Osteocyte (in vitro differentiated cells): Measurements from ENCODE around the gene MRNIP. TPM values are rescaled to one million over a fixed set of nuclear protein-coding genes. Genes with fewer than 3 reads are reported as not detected.

Experiments used
- DNase-seq: peaks from one replicate; pipeline ENCODE4 v3.0.0; 2021; ENCODE audit warnings: mixed read lengths; ENCODE audit not compliant: unreplicated experiment; ENCODE audit errors: extremely low spot score
- H3K27ac Mint-ChIP-seq: one replicate; pipeline ENCODE4 v1.8.0; 2021; ENCODE audit warnings: mild to moderate bottlenecking, mixed read lengths; ENCODE audit not compliant: unreplicated experiment
- H3K27me3 Mint-ChIP-seq: one replicate; pipeline ENCODE4 v1.8.0; 2021; ENCODE audit warnings: mixed read lengths; ENCODE audit not compliant: unreplicated experiment
- H3K36me3 Mint-ChIP-seq: one replicate; pipeline ENCODE4 v1.8.0; 2021; ENCODE audit warnings: mixed read lengths; ENCODE audit not compliant: unreplicated experiment
- H3K4me1 Mint-ChIP-seq: one replicate; pipeline ENCODE4 v1.8.0; 2021; ENCODE audit warnings: mixed read lengths; ENCODE audit not compliant: unreplicated experiment
- H3K4me3 Mint-ChIP-seq: one replicate; pipeline ENCODE4 v1.8.0; 2021; ENCODE audit warnings: mild to moderate bottlenecking, moderate library complexity, mixed read lengths; ENCODE audit not compliant: unreplicated experiment
- H3K9me3 Mint-ChIP-seq: one replicate; pipeline ENCODE4 v1.8.0; 2021; ENCODE audit warnings: mixed read lengths; ENCODE audit not compliant: unreplicated experiment
- CTCF ChIP-seq: fragments of 200-600 bp; sonication (generic); IDR thresholded peaks from 2 replicates; pipeline ENCODE4 v1.5.0; 2021; ENCODE audit warnings: antibody characterized with exemption, mild to moderate bottlenecking, moderate library complexity
- total RNA-seq: library from RNA; stranded (reverse); gene quantifications from 2 replicates; pipeline ENCODE4 v1.2.1, GENCODE V29; 2021

Gene MRNIP
- total RNA-seq, 1 donor from 2014 or later: 25.8 TPM

- H3K27ac Mint-ChIP-seq: peak overlapping the region; percentile 3
- H3K4me1 Mint-ChIP-seq: peaks cover 18% of the 10 kb centered on the region
Measured at GRCh38 chr5:179829732-179830435, 28.7 kb downstream of the MRNIP start.

GRCh38 chr5:179828756-179829421, 29.7 kb downstream of the MRNIP start:
- H3K36me3 Mint-ChIP-seq: peaks cover 81% of the 10 kb centered on the region
- no peak overlapping the region for H3K27ac Mint-ChIP-seq
- DNase-seq: no peak
- no peaks in the 10 kb centered on the region for H3K27me3 Mint-ChIP-seq
- H3K9me3 Mint-ChIP-seq: no peaks in the 10 kb centered on the region
- H3K4me3 Mint-ChIP-seq: no peak overlapping the region
- TF ChIP-seq CTCF: no peak
- H3K4me1 Mint-ChIP-seq: peaks cover 23% of the 10 kb centered on the region

More at GRCh38 chr5:179829732-179830435, 28.7 kb downstream of the MRNIP start:
- no peak for TF ChIP-seq CTCF
- Mint-ChIP-seq H3K9me3 (no peaks in the 10 kb centered on the region), H3K4me3 (no peak overlapping the region), H3K27me3 (no peaks in the 10 kb centered on the region), H3K36me3 (peaks cover 74% of the 10 kb centered on the region)
- DNase-seq: no peak

GRCh38 chr5:179827680-179828079, 30.9 kb downstream of the MRNIP start:
- Mint-ChIP-seq H3K36me3 (peaks cover 79% of the 10 kb centered on the region), H3K9me3 (no peaks in the 10 kb centered on the region), H3K27ac (peak overlapping the region; percentile 34), H3K4me3 (no peak overlapping the region), H3K4me1 (peaks cover 32% of the 10 kb centered on the region), H3K27me3 (no peaks in the 10 kb centered on the region)
- no peak for DNase-seq
- TF ChIP-seq CTCF: no peak

GRCh38 chr5:179825655-179826182, 32.9 kb downstream of the MRNIP start:
- DNase-seq: no peak
- peaks cover 67% of the 10 kb centered on the region for H3K36me3 Mint-ChIP-seq
- H3K4me3 Mint-ChIP-seq: no peak overlapping the region
- TF ChIP-seq CTCF: no peak
- H3K27ac Mint-ChIP-seq: no peak overlapping the region
- H3K4me1 Mint-ChIP-seq: peaks cover 37% of the 10 kb centered on the region
- no peaks in the 10 kb centered on the region for H3K27me3 Mint-ChIP-seq
- H3K9me3 Mint-ChIP-seq: no peaks in the 10 kb centered on the region

- DNase-seq: no peak
- no peaks in the 10 kb centered on the region for H3K27me3 Mint-ChIP-seq
- H3K36me3 Mint-ChIP-seq: peaks cover 60% of the 10 kb centered on the region
- H3K27ac Mint-ChIP-seq: no peak overlapping the region
- peaks cover 43% of the 10 kb centered on the region for H3K4me1 Mint-ChIP-seq
- H3K4me3 Mint-ChIP-seq: peak overlapping the region; percentile 16
- no peaks in the 10 kb centered on the region for H3K9me3 Mint-ChIP-seq
- no peak for TF ChIP-seq CTCF
Measured at GRCh38 chr5:179824745-179825112, 33.9 kb downstream of the MRNIP start.
